Measurements from ENCODE around the gene TMC8. TPM values are rescaled to one million over a fixed set of nuclear protein-coding genes. Genes with fewer than 3 reads are reported as not detected.

Gene TMC8
- total RNA-seq, 1 donor from 2014 or later: 0.40 TPM

DNA sequence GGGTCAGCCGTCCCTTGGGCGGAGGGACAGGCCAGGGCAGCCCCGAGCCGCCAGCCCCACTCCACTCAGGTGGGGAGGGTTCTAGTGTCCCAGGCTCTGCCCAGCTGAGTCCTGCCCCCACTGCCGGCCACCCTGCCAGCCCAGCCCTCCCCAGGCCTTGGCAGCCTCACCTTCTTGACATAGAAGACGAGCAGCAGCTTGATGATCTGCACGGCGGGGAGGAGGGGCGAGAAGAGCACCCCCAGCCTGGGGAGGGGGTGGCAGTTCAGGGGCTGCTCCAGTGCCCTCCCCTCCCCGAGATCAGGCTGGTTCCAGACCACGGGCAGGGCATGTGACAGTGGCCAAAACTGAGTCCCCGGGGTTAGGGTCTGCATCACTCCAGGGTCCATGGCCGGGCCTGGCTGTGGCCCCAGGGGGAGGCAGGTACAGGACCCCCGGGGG is 11.8 kb upstream of the TMC8 start:
- H3K9me3 Mint-ChIP-seq (ENCODE audit: low read depth): no peaks in the 10 kb centered on the region
- TF ChIP-seq, protein P1, sequence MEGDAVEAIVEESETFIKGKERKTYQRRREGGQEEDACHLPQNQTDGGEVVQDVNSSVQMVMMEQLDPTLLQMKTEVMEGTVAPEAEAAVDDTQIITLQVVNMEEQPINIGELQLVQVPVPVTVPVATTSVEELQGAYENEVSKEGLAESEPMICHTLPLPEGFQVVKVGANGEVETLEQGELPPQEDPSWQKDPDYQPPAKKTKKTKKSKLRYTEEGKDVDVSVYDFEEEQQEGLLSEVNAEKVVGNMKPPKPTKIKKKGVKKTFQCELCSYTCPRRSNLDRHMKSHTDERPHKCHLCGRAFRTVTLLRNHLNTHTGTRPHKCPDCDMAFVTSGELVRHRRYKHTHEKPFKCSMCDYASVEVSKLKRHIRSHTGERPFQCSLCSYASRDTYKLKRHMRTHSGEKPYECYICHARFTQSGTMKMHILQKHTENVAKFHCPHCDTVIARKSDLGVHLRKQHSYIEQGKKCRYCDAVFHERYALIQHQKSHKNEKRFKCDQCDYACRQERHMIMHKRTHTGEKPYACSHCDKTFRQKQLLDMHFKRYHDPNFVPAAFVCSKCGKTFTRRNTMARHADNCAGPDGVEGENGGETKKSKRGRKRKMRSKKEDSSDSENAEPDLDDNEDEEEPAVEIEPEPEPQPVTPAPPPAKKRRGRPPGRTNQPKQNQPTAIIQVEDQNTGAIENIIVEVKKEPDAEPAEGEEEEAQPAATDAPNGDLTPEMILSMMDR (IDR thresholded peaks at IDR 0.05): no peak
- no peaks in the 10 kb centered on the region for H3K27me3 Mint-ChIP-seq (ENCODE audit: low read depth)
- no peaks in the 10 kb centered on the region for H3K4me1 Mint-ChIP-seq (ENCODE audit: low read depth)
- H3K36me3 Mint-ChIP-seq (ENCODE audit: low read depth): peaks cover 2% of the 10 kb centered on the region
- no peak for DNase-seq (ENCODE audit: low spot score)
- no peak overlapping the region for H3K27ac Mint-ChIP-seq (ENCODE audit: unreplicated experiment)
- H3K4me3 Mint-ChIP-seq (ENCODE audit: unreplicated experiment): no peak overlapping the region

DNA sequence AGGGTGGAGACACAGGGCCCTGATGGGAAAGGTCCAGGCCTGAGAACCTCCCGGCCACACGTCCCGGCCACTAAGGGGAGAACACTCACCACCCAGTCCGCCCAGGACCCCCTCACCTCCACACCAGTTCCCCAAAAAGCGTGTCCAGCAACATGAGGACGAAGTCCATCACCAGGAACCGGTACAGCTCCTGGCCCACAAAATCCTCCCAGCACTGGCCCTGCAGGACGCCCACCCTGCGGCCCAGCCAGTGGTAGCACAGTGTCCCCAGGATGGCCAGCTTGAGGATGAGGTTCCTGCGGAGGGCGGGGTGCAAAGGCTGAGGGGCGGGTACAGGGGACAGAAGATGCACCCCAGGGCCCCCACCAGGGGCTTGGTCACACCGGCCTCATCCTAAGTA is 10.0 kb upstream of the TMC8 start:
- H3K4me1 Mint-ChIP-seq (ENCODE audit: low read depth): no peaks in the 10 kb centered on the region
- no peaks in the 10 kb centered on the region for H3K27me3 Mint-ChIP-seq (ENCODE audit: low read depth)
- H3K9me3 Mint-ChIP-seq (ENCODE audit: low read depth): no peaks in the 10 kb centered on the region
- no peak for DNase-seq (ENCODE audit: low spot score)
- TF ChIP-seq, protein P1 (IDR thresholded peaks at IDR 0.05): no peak
- H3K4me3 Mint-ChIP-seq (ENCODE audit: unreplicated experiment): no peak overlapping the region
- no peak overlapping the region for H3K27ac Mint-ChIP-seq (ENCODE audit: unreplicated experiment)
- peaks cover 2% of the 10 kb centered on the region for H3K36me3 Mint-ChIP-seq (ENCODE audit: low read depth)

DNA sequence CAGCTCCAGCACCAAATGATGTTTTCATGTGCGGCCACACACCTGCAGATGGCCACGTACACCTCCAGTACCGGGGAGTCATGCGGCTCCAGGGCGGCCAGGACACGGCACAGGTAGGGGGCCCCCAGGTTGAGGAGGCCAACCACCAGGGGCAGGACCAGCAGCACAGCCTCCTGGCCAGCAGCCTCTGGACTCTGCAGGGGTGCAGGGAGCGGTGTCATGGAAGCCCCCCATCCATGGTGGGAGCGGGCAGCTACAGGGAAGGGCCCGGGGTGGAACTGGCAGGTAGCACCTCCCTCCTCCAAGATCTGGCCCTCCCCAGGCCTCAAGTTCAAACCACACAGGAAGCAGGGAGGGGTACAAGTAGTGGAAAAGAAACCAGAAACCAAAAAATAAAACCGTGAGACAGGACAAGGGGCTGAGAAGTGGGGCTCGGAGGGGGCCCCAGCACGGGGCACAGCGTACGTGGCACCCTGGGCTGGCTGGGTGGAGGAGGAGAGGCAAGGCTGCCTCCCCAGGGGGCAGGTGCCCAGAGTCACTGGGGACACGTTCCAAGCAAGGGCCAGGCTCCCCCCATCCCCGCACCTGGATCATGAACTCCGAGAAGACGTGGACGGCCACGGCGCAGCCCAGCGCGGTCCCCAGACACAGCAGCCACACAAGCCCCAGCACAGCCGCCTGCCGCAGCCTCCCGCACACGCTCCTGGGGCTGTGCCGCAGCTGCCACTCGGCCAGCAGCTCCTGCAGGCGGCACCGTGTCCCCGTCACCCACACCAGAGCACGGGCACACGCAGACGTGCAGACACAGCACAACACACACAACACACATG is 9.4 kb upstream of the TMC8 start:
- H3K27ac Mint-ChIP-seq (ENCODE audit: unreplicated experiment): no peak overlapping the region
- no peaks in the 10 kb centered on the region for H3K9me3 Mint-ChIP-seq (ENCODE audit: low read depth)
- H3K4me3 Mint-ChIP-seq (ENCODE audit: unreplicated experiment): no peak overlapping the region
- DNase-seq (ENCODE audit: low spot score): no peak
- no peaks in the 10 kb centered on the region for H3K27me3 Mint-ChIP-seq (ENCODE audit: low read depth)
- H3K36me3 Mint-ChIP-seq (ENCODE audit: low read depth): peaks cover 2% of the 10 kb centered on the region
- no peaks in the 10 kb centered on the region for H3K4me1 Mint-ChIP-seq (ENCODE audit: low read depth)
- TF ChIP-seq, protein P1 (IDR thresholded peaks at IDR 0.05): no peak

DNA sequence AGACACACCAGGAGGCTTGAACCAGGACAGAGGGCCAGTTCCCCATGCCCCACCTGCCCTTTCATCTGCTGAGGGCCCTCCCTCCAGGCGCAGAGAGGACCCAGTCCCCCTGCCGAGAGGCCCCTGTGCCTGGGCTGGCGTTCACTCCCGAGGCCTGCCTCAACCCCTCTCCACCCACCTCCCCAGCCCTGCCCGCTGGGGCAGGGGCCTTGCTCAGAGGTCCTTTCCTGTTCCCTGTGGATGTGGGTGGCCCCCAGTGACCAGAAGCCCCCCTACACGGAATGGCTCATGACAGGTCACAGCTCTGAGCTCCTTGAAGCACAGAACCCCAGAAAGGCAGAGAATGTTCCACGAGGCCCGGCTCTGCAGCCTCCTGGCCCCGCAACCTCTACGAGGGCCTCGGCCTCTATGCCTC is 8.8 kb upstream of the TMC8 start:
- Mint-ChIP-seq H3K27me3 (ENCODE audit: low read depth) (no peaks in the 10 kb centered on the region), H3K4me3 (ENCODE audit: unreplicated experiment) (no peak overlapping the region), H3K9me3 (ENCODE audit: low read depth) (no peaks in the 10 kb centered on the region), H3K4me1 (ENCODE audit: low read depth) (no peaks in the 10 kb centered on the region), H3K36me3 (ENCODE audit: low read depth) (peaks cover 2% of the 10 kb centered on the region), H3K27ac (ENCODE audit: unreplicated experiment) (no peak overlapping the region)
- no peak for DNase-seq (ENCODE audit: low spot score)
- TF ChIP-seq, protein P1 (IDR thresholded peaks at IDR 0.05): no peak

DNA sequence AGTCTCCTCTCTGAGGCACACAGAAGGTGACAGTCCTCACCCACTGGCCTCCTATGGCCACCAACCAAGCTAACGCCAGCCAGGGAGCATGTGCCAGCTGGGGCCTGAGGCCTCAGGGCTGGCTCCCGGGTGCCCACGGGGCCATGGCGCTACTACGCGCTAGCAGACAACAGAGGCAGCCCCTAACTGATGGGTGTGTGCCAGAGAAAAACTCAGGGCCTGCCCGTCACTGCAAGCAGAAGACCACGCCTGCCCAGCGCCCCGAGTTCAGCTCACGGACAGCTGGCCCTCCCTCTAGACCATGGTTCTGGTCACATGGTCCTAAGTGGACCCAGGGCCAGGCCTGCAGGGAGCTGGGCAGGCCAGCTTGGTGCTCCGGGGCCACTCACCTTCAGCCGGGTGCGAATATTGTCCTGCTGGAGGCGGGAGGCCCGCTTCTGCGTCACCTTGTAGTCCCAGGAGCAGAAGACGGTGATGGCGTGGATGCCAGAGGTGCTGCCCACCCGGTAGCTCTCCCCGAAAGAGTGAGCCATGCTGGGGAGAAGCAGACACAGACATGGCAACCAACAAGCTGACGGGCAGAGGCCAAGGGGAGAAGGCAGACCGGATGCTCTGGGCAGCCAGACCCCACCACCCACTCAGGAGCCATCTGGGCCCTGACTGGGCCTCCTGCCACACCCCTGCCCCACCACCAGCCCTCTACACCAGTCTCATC is 8.2 kb upstream of the TMC8 start:
- H3K4me1 Mint-ChIP-seq (ENCODE audit: low read depth): peaks cover 4% of the 10 kb centered on the region

More for the DNA sequence above, 8.2 kb upstream of the TMC8 start:
- H3K9me3 Mint-ChIP-seq (ENCODE audit: low read depth): no peaks in the 10 kb centered on the region
- H3K4me3 Mint-ChIP-seq (ENCODE audit: unreplicated experiment): no peak overlapping the region
- H3K27ac Mint-ChIP-seq (ENCODE audit: unreplicated experiment): no peak overlapping the region
- no peak for DNase-seq (ENCODE audit: low spot score)
- peaks cover 2% of the 10 kb centered on the region for H3K36me3 Mint-ChIP-seq (ENCODE audit: low read depth)
- TF ChIP-seq, protein P1 (IDR thresholded peaks at IDR 0.05): no peak
- H3K27me3 Mint-ChIP-seq (ENCODE audit: low read depth): no peaks in the 10 kb centered on the region

Measured in chondrocyte (in vitro differentiated cells).